Activated B cell treated with CpG ODN at 0.5 μM for 24 hours (primary cell): ENCODE results near the gene CORT. TPM values are rescaled to one million over a fixed set of nuclear protein-coding genes. Genes with fewer than 3 reads are reported as not detected.

Experiments
- ATAC-seq: fragments of 200-7000 bp; cut with Tn5 transposase; one replicate; pipeline ENCODE4 v1.10.0; 2021; ENCODE audit warnings: low read depth, mild to moderate bottlenecking, moderate library complexity
- CTCF ChIA-PET: fragments of 350-600 bp; sonication (Branson Sonifier 250); formaldehyde crosslinking; loops from one replicate; lab custom pipeline; 2021; ENCODE audit warnings: antibody characterized with exemption; lab: Charles Lee
- POLR2A ChIA-PET: fragments of 350-600 bp; sonication (Branson Sonifier 250); formaldehyde crosslinking; loops from one replicate; lab custom pipeline; 2021; ENCODE audit warnings: antibody characterized with exemption; lab: Charles Lee
- DNase-seq: peaks from one replicate; pipeline ENCODE4 v3.0.0; 2022
- H3K27ac Mint-ChIP-seq: one replicate; pipeline ENCODE4 v1.8.0; 2020; ENCODE audit warnings: mixed read lengths
- H3K27me3 Mint-ChIP-seq: one replicate; pipeline ENCODE4 v1.8.0; 2021; ENCODE audit warnings: mixed read lengths
- H3K36me3 Mint-ChIP-seq: one replicate; pipeline ENCODE4 v1.8.0; 2021; ENCODE audit warnings: low read depth, mixed read lengths
- H3K4me1 Mint-ChIP-seq: one replicate; pipeline ENCODE4 v1.8.0; 2021; ENCODE audit warnings: mixed read lengths
- H3K4me3 Mint-ChIP-seq: one replicate; pipeline ENCODE4 v1.8.0; 2020; ENCODE audit warnings: mild to moderate bottlenecking, mixed read lengths
- H3K9me3 Mint-ChIP-seq: one replicate; pipeline ENCODE4 v1.8.0; 2020; ENCODE audit warnings: mixed read lengths
- intact Hi-C: fragments of 100-400 bp; cut with micrococcal nuclease; formaldehyde crosslinking; loops from one replicate; pipeline ENCODE4 v1.15.1; 2024
- total RNA-seq: library from RNA; stranded (reverse); gene quantifications from 2 replicates; pipeline ENCODE4 v1.2.3, GENCODE V29; 2022
- TF ChIP-seq, protein P1 (sequence below): fragments of 200-600 bp; IDR thresholded peaks from one replicate; pipeline ENCODE4 v1.8.0; 2022; ENCODE audit warnings: antibody characterized with exemption, mild to moderate bottlenecking

Gene CORT
- total RNA-seq, 1 donor from 2014 or later = 0.49 TPM

GRCh38 chr1:10457875-10458274 lies 8.0 kb downstream of the CORT start:
- Mint-ChIP-seq H3K4me3 (no peak overlapping the region), H3K4me1 (no peaks in the 10 kb centered on the region), H3K27ac (no peak overlapping the region), H3K9me3 (no peaks in the 10 kb centered on the region), H3K27me3 (no peaks in the 10 kb centered on the region), H3K36me3 (peaks cover 40% of the 10 kb centered on the region)
- ChIA-PET CTCF (interaction anchor here (1.7 kb wide), 1 partner anchor 37 kb away, joined by 5 read pairs; no protein-coding TSS in a partner anchor), POLR2A (no interaction called here)
- intact Hi-C loops = no loop called here
- no peak for ATAC-seq
- no peak for DNase-seq
- TF ChIP-seq, protein P1, sequence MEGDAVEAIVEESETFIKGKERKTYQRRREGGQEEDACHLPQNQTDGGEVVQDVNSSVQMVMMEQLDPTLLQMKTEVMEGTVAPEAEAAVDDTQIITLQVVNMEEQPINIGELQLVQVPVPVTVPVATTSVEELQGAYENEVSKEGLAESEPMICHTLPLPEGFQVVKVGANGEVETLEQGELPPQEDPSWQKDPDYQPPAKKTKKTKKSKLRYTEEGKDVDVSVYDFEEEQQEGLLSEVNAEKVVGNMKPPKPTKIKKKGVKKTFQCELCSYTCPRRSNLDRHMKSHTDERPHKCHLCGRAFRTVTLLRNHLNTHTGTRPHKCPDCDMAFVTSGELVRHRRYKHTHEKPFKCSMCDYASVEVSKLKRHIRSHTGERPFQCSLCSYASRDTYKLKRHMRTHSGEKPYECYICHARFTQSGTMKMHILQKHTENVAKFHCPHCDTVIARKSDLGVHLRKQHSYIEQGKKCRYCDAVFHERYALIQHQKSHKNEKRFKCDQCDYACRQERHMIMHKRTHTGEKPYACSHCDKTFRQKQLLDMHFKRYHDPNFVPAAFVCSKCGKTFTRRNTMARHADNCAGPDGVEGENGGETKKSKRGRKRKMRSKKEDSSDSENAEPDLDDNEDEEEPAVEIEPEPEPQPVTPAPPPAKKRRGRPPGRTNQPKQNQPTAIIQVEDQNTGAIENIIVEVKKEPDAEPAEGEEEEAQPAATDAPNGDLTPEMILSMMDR = no peak

DNA sequence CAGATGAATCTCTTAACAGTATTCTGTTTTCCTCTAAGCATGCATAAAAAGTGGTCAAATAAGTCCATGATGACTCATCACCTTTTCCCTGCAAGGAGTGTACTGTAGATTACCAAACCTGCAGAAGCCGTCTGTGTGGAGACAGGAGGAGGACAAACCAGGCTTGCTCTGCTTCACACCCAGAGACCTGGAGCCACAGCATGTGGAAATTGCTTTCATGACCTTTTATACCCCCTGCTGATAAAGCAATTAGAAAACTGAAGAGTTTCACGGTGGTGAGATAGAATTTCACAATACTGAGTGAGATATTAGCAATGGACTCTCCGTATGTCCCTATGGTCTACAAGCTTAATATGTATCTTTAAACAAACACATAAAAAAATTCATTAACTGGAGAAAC lies 9.4 kb downstream of the CORT start:
- no peak overlapping the region for H3K27ac Mint-ChIP-seq
- DNase-seq (no peak), ATAC-seq (no peak)
- H3K4me1 Mint-ChIP-seq = no peaks in the 10 kb centered on the region
- TF ChIP-seq, protein P1 = no peak
- intact Hi-C loops = no loop called here
- H3K4me3 Mint-ChIP-seq = no peak overlapping the region
- ChIA-PET POLR2A (interaction anchor here (0.7 kb wide), 1 partner anchor 49 kb away, joined by 7 read pairs; no protein-coding TSS in a partner anchor), CTCF (no interaction called here)
- H3K9me3 Mint-ChIP-seq = no peaks in the 10 kb centered on the region
- H3K36me3 Mint-ChIP-seq = peaks cover 50% of the 10 kb centered on the region
- H3K27me3 Mint-ChIP-seq = no peaks in the 10 kb centered on the region

GRCh38 chr1:10467078-10467477 lies 17.2 kb downstream of the CORT start:
- no peak for ATAC-seq
- POLR2A ChIA-PET = no interaction called here

DNA sequence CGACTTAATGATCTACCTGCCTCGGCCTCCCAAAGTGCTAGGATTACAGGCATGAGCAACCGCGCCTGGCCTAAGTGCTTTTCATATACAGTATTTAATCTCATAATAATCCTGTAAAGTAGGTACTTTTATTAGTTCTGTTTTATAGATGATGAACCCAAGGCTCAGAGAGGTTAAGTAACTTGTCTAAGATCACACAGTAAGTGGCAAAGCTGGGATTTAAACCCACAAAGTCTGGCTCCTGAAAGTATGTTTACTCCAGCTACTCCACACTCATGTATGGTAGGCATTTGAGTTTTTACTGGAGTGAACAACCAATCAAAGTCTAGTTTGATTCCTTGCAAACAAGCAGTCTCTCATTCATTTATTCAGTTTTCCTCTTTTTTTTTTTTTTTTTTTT lies 20.2 kb downstream of the CORT start:
- H3K9me3 Mint-ChIP-seq = no peaks in the 10 kb centered on the region
- ChIA-PET POLR2A (interaction anchor here (1.2 kb wide), 1 partner anchor 437 kb away, joined by 6 read pairs; the partner anchor contains the start of gene UBE4B), CTCF (no interaction called here)
- H3K36me3 Mint-ChIP-seq = peaks cover 38% of the 10 kb centered on the region
- intact Hi-C loops = loop anchor here (5.0 to 10.0 kb wide), 2 partner anchors 1335 to 1512 kb away; partner anchors contain the start of genes CLCN6, MFN2 and MTHFR
- ATAC-seq = no peak
- H3K27me3 Mint-ChIP-seq = no peaks in the 10 kb centered on the region
- TF ChIP-seq, protein P1 = no peak
- no peak overlapping the region for H3K4me3 Mint-ChIP-seq
- H3K4me1 Mint-ChIP-seq = peaks cover 37% of the 10 kb centered on the region
- no peak overlapping the region for H3K27ac Mint-ChIP-seq
- no peak for DNase-seq

More at GRCh38 chr1:10467078-10467477, 17.2 kb downstream of the CORT start:
- CTCF ChIA-PET = no interaction called here
- Mint-ChIP-seq H3K36me3 (peaks cover 61% of the 10 kb centered on the region), H3K27me3 (no peaks in the 10 kb centered on the region), H3K4me3 (no peak overlapping the region), H3K9me3 (no peaks in the 10 kb centered on the region), H3K4me1 (peaks cover 14% of the 10 kb centered on the region), H3K27ac (no peak overlapping the region)
- TF ChIP-seq, protein P1 = no peak
- DNase-seq = no peak
- intact Hi-C loops = no loop called here

DNA sequence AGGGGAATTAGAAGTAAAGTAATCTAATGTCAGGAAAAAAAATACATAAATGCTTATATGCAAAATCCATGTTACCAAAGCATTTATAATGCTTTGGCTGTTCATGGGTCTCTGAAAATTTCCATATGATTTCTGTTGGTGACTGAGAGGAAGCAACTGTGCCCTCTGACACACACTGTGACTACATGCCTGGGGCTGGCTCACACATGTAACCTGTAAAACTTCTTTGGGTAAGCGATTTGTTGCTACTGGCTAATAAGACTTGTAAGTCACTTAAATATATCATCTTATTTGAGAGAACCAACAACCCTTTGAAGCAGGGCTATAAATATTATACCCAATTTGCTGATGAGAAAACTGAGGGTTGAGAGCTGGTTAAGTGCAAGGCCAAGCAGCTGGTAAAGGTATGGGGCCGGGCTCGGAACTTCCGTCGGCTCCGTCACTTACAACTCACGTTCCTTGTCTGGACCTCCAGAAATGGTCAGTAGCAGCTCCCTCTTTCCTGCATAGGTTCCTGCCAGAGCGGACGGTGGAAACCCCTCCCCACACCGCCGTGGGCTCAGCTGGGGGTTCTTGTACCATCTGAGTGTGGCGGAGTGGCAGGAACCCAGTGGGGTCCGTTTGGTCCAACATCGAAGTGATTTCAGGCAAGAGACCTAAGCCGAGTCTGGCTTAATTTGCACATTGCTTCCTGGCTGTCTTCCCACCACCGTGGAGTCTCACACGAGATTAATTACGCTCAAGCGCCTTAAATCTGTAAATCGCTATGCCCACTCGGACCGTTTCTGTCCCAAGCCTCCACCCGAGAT lies 21.8 kb downstream of the CORT start:
- TF ChIP-seq, protein P1 = no peak
- intact Hi-C loops = loop anchor here (1.0 to 10.0 kb wide), 6 partner anchors 24 to 1511 kb away; partner anchors contain the start of genes CENPS, CLCN6, MFN2 and MTHFR
- Mint-ChIP-seq H3K4me3 (peak overlapping the region; percentile 94), H3K4me1 (peaks cover 51% of the 10 kb centered on the region), H3K36me3 (peaks cover 36% of the 10 kb centered on the region), H3K27ac (peak overlapping the region; percentile 90), H3K9me3 (no peaks in the 10 kb centered on the region), H3K27me3 (no peaks in the 10 kb centered on the region)
- POLR2A ChIA-PET = no interaction called here
- CTCF ChIA-PET = interaction anchor here (0.7 kb wide), 1 partner anchor 24 kb away, joined by 4 read pairs; no protein-coding TSS in a partner anchor
- ATAC-seq (no peak), DNase-seq (peak; percentile 20)
